HCT116 (cell line): ENCODE measurements around the gene SNX25. TPM values are rescaled to one million over a fixed set of nuclear protein-coding genes. Genes with fewer than 3 reads are reported as not detected.
A peak's percentile ranks its signal among the peaks of the same experiment; 100 is the strongest.
"Not testable (repeated sequence)": the region's sequence is repeated elsewhere in the genome, so short reads cannot be mapped to it uniquely, and the experiment has no call there.

Experiments
- ATAC-seq: fragments of 200-7000 bp; cut with Tn5 transposase; 2 replicates; pipeline ENCODE4 v1.9.1; 2020; ENCODE audit warnings: mild to moderate bottlenecking, moderate library complexity
- BruUV-seq: library from RNA; stranded (reverse); fragments of 400-500 nt; replicated peaks from 2 replicates; lab custom pipeline; 2021; lab: Mats Ljungman, UMichigan
- CTCF ChIA-PET: fragments of 300-600 bp; sonication (Branson Sonifier 250); formaldehyde crosslinking; loops from one replicate; lab custom pipeline; 2021; ENCODE audit warnings: antibody characterized with exemption; lab: Charles Lee
- POLR2A ChIA-PET: fragments of 300-600, 350-600 bp; sonication (Branson Sonifier 250); formaldehyde crosslinking; loops from one replicate; lab custom pipeline; 2021; ENCODE audit warnings: antibody characterized with exemption; lab: Charles Lee
- RAD21 ChIA-PET, 2 experiments: fragments of 300-600 bp; sonication (Branson Sonifier 250); formaldehyde crosslinking; loops; one replicate each; lab custom pipeline; 2023; ENCODE audit warnings: low total read pairs in 2 of 2; ENCODE audit not compliant: uncharacterized antibody in 2 of 2, unreplicated experiment in 2 of 2, low non-redundant PET in 1 of 2; lab: Charles Lee
- DNase-seq: peaks from one replicate; pipeline ENCODE4 v3.0.0-alpha.2; 2010; ENCODE audit warnings: low read depth, low spot score
- H2AFZ ChIP-seq: fragments of 200-600 bp; shearing (Covaris generic), sonication (generic); 2 replicates; pipeline ENCODE4 v1.6.1; 2017; ENCODE audit warnings: low read depth, mixed run types, mixed read lengths, antibody characterized with exemption, low read length; ENCODE audit not compliant: poor library complexity, severe bottlenecking
- H3K27ac ChIP-seq: 2 replicates; pipeline ENCODE4 v1.5.1; 2012; ENCODE audit warnings: low read depth, low read length
- H3K27me3 ChIP-seq: fragments of 200-600 bp; sonication (generic); 2 replicates; pipeline ENCODE4 v1.6.1; 2016; ENCODE audit warnings: mixed run types, low read length, mixed read lengths; ENCODE audit not compliant: insufficient read depth
- H3K36me3 ChIP-seq, 2 experiments: fragments of 200-500 bp in 1 of 2; fragments of 200-600 bp in 1 of 2; sonication (Bioruptor generic) in 1 of 2; sonication (generic) in 1 of 2; 2 replicates each; pipeline versions ENCODE4 v1.5.1 to v1.6.1; 2014 to 2016; ENCODE audit warnings: low read length in 2 of 2, inconsistent platforms in 1 of 2, mixed read lengths in 1 of 2, mixed run types in 1 of 2; ENCODE audit not compliant: insufficient read depth in 2 of 2, control insufficient read depth in 1 of 2
- H3K4me1 ChIP-seq, 2 experiments: fragments of 200-600 bp in 1 of 2; sonication (generic) in 1 of 2; 2 replicates each; pipeline versions ENCODE4 v1.5.1 to v1.6.1; 2012 to 2017; ENCODE audit warnings: low read length in 2 of 2, inconsistent platforms in 1 of 2, mild to moderate bottlenecking in 1 of 2, mixed read lengths in 1 of 2, mixed run types in 1 of 2, moderate library complexity in 1 of 2; ENCODE audit not compliant: insufficient read depth in 2 of 2, control insufficient read depth in 1 of 2
- H3K4me2 ChIP-seq: fragments of 200-600 bp; sonication (generic); 2 replicates; pipeline ENCODE4 v1.6.1; 2017; ENCODE audit warnings: mixed run types, low read length, mixed read lengths
- H3K4me3 ChIP-seq, 2 experiments: fragments of 200-600 bp in 1 of 2; sonication (generic) in 1 of 2; replicated peaks in 1 of 2; 2 replicates each; pipeline ENCODE4 v1.5.1; 2011 to 2016; ENCODE audit warnings: low read length in 2 of 2, control low read depth in 1 of 2, low read depth in 1 of 2, mild to moderate bottlenecking in 1 of 2, mixed read lengths in 1 of 2, mixed run types in 1 of 2
- H3K79me2 ChIP-seq: fragments of 200-600 bp; sonication (generic); 2 replicates; pipeline ENCODE4 v1.6.1; 2017; ENCODE audit warnings: mild to moderate bottlenecking, mixed run types, low read length, moderate library complexity, mixed read lengths; ENCODE audit not compliant: insufficient read depth
- H3K9ac ChIP-seq: fragments of 200-600 bp; sonication (generic); 2 replicates; pipeline ENCODE4 v1.6.1; 2016; ENCODE audit warnings: low read length, mixed read lengths
- H3K9me2 ChIP-seq: fragments of 200-600 bp; sonication (generic), shearing (Covaris generic); 2 replicates; pipeline ENCODE4 v1.6.1; 2017; ENCODE audit warnings: mixed run types, mild to moderate bottlenecking, moderate library complexity; ENCODE audit not compliant: insufficient read depth
- H3K9me3 ChIP-seq, 2 experiments: fragments of 200-500 bp in 1 of 2; fragments of 200-600 bp in 1 of 2; sonication (Bioruptor generic) in 1 of 2; sonication (generic) in 1 of 2; 2 replicates each; pipeline ENCODE4 v1.6.1; 2014 to 2017; ENCODE audit warnings: low read length in 2 of 2, mixed read lengths in 2 of 2, inconsistent platforms in 1 of 2, low read depth in 1 of 2, mild to moderate bottlenecking in 1 of 2, mixed run types in 1 of 2, moderate library complexity in 1 of 2; ENCODE audit not compliant: control insufficient read depth in 1 of 2, insufficient read depth in 1 of 2
- H4K20me1 ChIP-seq: fragments of 200-600 bp; sonication (generic), shearing (Covaris generic); 2 replicates; pipeline ENCODE4 v1.6.1; 2017; ENCODE audit warnings: mixed run types, mild to moderate bottlenecking, moderate library complexity; ENCODE audit not compliant: insufficient read depth
- CBX3 ChIP-seq: IDR thresholded peaks from 2 replicates; pipeline ENCODE4 v1.6.1; 2012; ENCODE audit warnings: low read depth
- EZH2 ChIP-seq: fragments of 200-600 bp; sonication (generic); IDR thresholded peaks from 2 replicates; pipeline ENCODE4 v1.6.1; 2017; ENCODE audit warnings: antibody characterized with exemption, mixed run types
- FOSL1 ChIP-seq: IDR thresholded peaks from 2 replicates; pipeline ENCODE4 v1.6.1; 2012; ENCODE audit warnings: low read depth
- POLR2A ChIP-seq: IDR thresholded peaks from 2 replicates; pipeline ENCODE4 v1.7.0; 2011; ENCODE audit warnings: borderline replicate concordance; ENCODE audit not compliant: insufficient read depth, insufficient read length; ENCODE audit errors: extremely low read depth
- POLR2AphosphoS5 ChIP-seq: IDR thresholded peaks from 2 replicates; pipeline ENCODE4 v1.6.1; 2011; ENCODE audit warnings: mild to moderate bottlenecking, low read depth, low read length, moderate library complexity
- TCF7L2 ChIP-seq: IDR thresholded peaks from 2 replicates; pipeline ENCODE4 v1.7.0; 2011; ENCODE audit warnings: borderline replicate concordance, inconsistent platforms; ENCODE audit not compliant: insufficient read depth, insufficient read length; ENCODE audit errors: extremely low read depth
- YY1 ChIP-seq: IDR thresholded peaks from 2 replicates; pipeline ENCODE4 v1.6.1; 2011; ENCODE audit warnings: low read length, low read depth, moderate library complexity, mild to moderate bottlenecking; ENCODE audit not compliant: insufficient replicate concordance; ENCODE audit errors: extremely low read depth
- ZBTB33 ChIP-seq: IDR thresholded peaks from 2 replicates; pipeline ENCODE4 v1.6.1; 2011; ENCODE audit warnings: mild to moderate bottlenecking, low read length, moderate library complexity; ENCODE audit not compliant: insufficient replicate concordance; ENCODE audit errors: extremely low read depth
- ZFX ChIP-seq: fragments of 450-650 bp; IDR thresholded peaks from 2 replicates; pipeline ENCODE4 v1.6.1; 2017
- intact Hi-C: fragments of 100-400 bp; cut with micrococcal nuclease; formaldehyde crosslinking; loops from 2 replicates; pipeline ENCODE4 v1.10.0; 2022
- total RNA-seq: library from RNA; stranded (reverse); gene quantifications from one replicate; pipeline ENCODE4 v1.2.1, GENCODE V29; 2021; ENCODE audit not compliant: unreplicated experiment

The SNX25 gene
- total RNA-seq, 1 experiment from 2014 or later = 20.9 TPM

DNA sequence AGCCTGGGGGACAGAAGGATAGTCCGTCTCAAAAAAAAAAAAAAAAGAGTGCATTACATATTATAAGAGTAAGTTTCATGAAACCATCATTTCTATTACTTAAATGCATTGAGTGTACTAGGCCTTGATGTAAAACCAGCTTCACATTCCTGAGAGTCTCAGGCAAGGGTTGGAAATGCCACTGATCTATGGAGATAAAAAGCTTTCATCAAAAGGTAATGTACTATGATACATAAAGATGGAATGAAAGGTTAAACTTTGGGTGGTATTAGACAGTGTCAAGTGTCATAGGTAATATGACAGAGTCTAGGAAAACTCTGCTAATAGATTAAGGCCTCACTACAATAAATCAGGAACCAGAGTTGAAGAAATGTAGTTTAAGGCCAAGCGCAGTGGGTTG is 13.0 kb upstream of the SNX25 start (continued):
- TF ChIP-seq POLR2A = no peak

DNA sequence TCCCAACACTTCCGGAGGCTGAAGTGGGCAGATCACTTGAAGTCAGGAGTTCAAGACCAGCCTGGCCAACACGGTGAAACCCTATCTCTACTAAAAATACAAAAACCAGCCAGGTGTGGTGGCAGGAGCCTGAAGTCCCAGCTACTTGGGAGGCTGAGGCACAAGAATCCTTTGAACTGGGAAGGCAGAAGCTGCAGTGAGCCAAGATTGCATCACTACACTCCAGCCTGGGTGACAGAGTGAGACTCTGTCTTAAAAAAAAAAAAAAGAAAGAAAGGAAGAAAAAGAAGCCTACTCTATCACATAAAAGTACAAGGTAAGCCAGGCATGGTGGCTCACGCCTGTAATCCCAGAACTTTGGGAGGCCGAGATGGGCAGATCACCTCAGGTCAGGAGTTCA is 11.2 kb upstream of the SNX25 start:
- H4K20me1 ChIP-seq, H3K9me3 ChIP-seq, H2AFZ ChIP-seq, intact Hi-C loops, DNase-seq, POLR2A ChIA-PET, RAD21 ChIA-PET, H3K27me3 ChIP-seq, BruUV-seq, H3K9ac ChIP-seq, H3K4me3 ChIP-seq, H3K36me3 ChIP-seq, ATAC-seq, H3K9me2 ChIP-seq: not testable (repeated sequence)
- peak overlapping the region; percentile 63 for H3K4me2 ChIP-seq
- peaks cover 67 to 76% of the 10 kb centered on the region in 2 experiments for H3K4me1 ChIP-seq
- H3K27ac ChIP-seq = peak overlapping the region; percentile 70
- CTCF ChIA-PET = interaction anchor here (1.0 kb wide), 1 partner anchor 14 kb away, joined by 3 read pairs; no protein-coding TSS in a partner anchor
- peaks cover 83% of the 10 kb centered on the region for H3K79me2 ChIP-seq

DNA sequence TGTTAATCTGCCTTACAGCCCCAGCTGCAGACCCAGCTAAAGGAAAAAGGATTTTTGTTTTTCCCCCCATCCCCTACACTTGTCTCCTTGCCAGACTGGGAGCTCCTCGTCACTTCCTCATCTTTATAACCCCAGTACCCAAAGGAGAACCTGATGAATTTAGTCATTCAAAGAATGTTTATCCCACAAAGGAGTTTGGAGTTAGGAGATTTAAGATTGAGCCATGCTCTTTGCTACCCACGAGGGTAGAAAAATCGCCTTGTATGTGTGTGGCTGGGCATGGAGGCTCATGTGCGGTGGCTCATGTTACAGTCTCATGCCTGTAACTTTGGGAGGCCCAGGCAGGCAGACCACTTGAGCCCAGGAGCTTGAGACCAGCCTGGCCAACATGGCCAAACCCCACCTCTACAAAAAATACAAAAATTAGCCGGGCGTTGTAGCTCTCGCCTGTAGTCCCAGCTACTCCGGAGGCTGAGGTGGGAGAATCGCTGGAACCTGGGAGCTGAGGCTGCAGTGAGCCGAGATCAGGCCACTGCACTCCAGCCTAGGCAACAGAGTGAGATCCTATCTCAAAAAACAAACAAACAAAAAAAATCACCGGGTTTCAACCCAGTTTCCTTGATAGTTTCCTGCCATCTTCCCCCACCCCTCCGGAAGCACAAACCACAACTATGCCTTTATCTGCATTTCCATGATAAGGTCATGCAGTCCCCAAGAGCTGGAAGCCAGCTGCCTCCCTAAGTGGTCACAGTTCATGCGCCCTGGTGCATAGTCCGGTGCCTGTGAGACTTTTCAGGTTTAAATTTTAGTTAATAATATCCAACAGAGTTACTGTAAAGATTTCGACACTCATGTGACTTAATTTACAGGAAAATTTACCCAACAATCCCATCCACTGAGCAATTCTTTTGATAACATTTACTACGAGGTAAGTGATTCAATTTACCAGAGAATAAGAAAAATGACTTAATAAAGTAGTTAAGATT is 7.1 kb upstream of the SNX25 start:
- no peaks in the 10 kb centered on the region for H3K9me2 ChIP-seq
- H3K4me1 ChIP-seq = peaks cover 47 to 61% of the 10 kb centered on the region in 2 experiments
- H3K36me3 ChIP-seq = 0 out of 4 replicates have a peak, but pooled peaks cover 0 to 3% of the 10 kb centered on the region in 2 experiments
- ChIA-PET CTCF (interaction anchor here (1.1 to 1.6 kb wide), 2 partner anchors 18 to 162 kb away, joined by 3 to 5 read pairs; no protein-coding TSS in a partner anchor), RAD21 (no interaction called here), POLR2A (no interaction called here)
- H3K4me2 ChIP-seq = peak overlapping the region; percentile 86
- H3K79me2 ChIP-seq = peaks cover 59% of the 10 kb centered on the region
- H3K9ac ChIP-seq = peak overlapping the region; percentile 91
- DNase-seq = no peak
- no peak overlapping the region for H2AFZ ChIP-seq
- H3K27me3 ChIP-seq = no peaks in the 10 kb centered on the region
- H4K20me1 ChIP-seq = no peaks in the 10 kb centered on the region
- peak overlapping the region; percentile 63 to 64 for H3K4me3 ChIP-seq
- BruUV-seq = no TSS peak
- H3K27ac ChIP-seq = peak overlapping the region; percentile 95
- H3K9me3 ChIP-seq = no peaks in the 10 kb centered on the region
- intact Hi-C loops = loop anchor here (5.0 kb wide), 1 partner anchor 195 kb away; the partner anchor contains the start of genes ANKRD37 and LRP2BP
- ATAC-seq = peak; percentile 39
- TF ChIP-seq CBX3 = no peak
- TF ChIP-seq FOSL1 = no peak
- TF ChIP-seq YY1 = no peak
- TF ChIP-seq ZFX = no peak
- no peak for TF ChIP-seq POLR2AphosphoS5
- no peak for TF ChIP-seq ZBTB33
- no peak for TF ChIP-seq TCF7L2
- no peak for TF ChIP-seq EZH2
